IMR-90 (cell line): ENCODE results near the gene MOV10L1.

Experiments
- CTCF ChIP-seq: conservative IDR thresholded peaks from 2 replicates; pipeline ENCODE4 v1.5.1; 2012; ENCODE audit warnings: mild to moderate bottlenecking, low read depth, low read length, improper control_type of control experiment
- POLR2A ChIP-seq: IDR thresholded peaks from 2 replicates; pipeline ENCODE4 v1.6.1; 2012; ENCODE audit warnings: mild to moderate bottlenecking, low read depth, low read length
- RCOR1 ChIP-seq: IDR thresholded peaks from 2 replicates; pipeline ENCODE4 v1.6.1; 2012; ENCODE audit warnings: mild to moderate bottlenecking, low read length, improper control_type of control experiment; ENCODE audit not compliant: insufficient replicate concordance

GRCh38 chr22:50071432-50072166, 18.2 kb upstream of the MOV10L1 start:
- TF ChIP-seq RCOR1 (no peak), POLR2A (no peak), CTCF (no peak)
